H1 (cell line): Measurements from ENCODE around the gene MOB3C.

Experiments
- CBX5 ChIP-seq: fragments of 300-800, 300-1000 bp; sonication (generic); IDR thresholded peaks from 2 replicates; pipeline ENCODE4 v1.7.1; 2016; ENCODE audit warnings: antibody characterized with exemption, low read length, low read depth
- EZH2 ChIP-seq: fragments of 200-600 bp; sonication (generic); IDR thresholded peaks from 2 replicates; pipeline ENCODE4 v1.7.1; 2012; ENCODE audit warnings: low read depth, mild to moderate bottlenecking, moderate library complexity, low read length, inconsistent platforms; ENCODE audit not compliant: severe bottlenecking
- POLR2A ChIP-seq, 2 experiments: IDR thresholded peaks; 1 replicate in 1 of 2; 2 replicates in 1 of 2; pipeline ENCODE4 v1.6.1; 2011; ENCODE audit warnings: low read depth in 2 of 2, low read length in 2 of 2, mild to moderate bottlenecking in 2 of 2; ENCODE audit errors: control extremely low read depth in 1 of 2
- ZNF274 ChIP-seq: IDR thresholded peaks from 2 replicates; pipeline ENCODE4 v1.7.0; 2012; ENCODE audit warnings: low read length, borderline replicate concordance; ENCODE audit errors: extremely low read depth
- TF ChIP-seq, protein P1 (sequence below), 3 experiments: IDR thresholded peaks; 1 replicate in 2 of 3; 2 replicates in 1 of 3; pipeline versions ENCODE4 v1.5.1 to v1.6.1; 2011; ENCODE audit warnings: low read length in 3 of 3, mild to moderate bottlenecking in 3 of 3, inconsistent platforms in 2 of 3, low read depth in 1 of 3, moderate library complexity in 1 of 3; ENCODE audit not compliant: insufficient read depth in 1 of 3; ENCODE audit errors: control extremely low read depth in 1 of 3
- TF ChIP-seq, protein P2 (sequence below): IDR thresholded peaks from 2 replicates; pipeline ENCODE4 v1.6.1; 2012; ENCODE audit warnings: inconsistent platforms
- TF ChIP-seq, protein P3 (sequence below): IDR thresholded peaks from 2 replicates; pipeline ENCODE4 v1.6.1; 2012; ENCODE audit warnings: low read length, inconsistent platforms

DNA sequence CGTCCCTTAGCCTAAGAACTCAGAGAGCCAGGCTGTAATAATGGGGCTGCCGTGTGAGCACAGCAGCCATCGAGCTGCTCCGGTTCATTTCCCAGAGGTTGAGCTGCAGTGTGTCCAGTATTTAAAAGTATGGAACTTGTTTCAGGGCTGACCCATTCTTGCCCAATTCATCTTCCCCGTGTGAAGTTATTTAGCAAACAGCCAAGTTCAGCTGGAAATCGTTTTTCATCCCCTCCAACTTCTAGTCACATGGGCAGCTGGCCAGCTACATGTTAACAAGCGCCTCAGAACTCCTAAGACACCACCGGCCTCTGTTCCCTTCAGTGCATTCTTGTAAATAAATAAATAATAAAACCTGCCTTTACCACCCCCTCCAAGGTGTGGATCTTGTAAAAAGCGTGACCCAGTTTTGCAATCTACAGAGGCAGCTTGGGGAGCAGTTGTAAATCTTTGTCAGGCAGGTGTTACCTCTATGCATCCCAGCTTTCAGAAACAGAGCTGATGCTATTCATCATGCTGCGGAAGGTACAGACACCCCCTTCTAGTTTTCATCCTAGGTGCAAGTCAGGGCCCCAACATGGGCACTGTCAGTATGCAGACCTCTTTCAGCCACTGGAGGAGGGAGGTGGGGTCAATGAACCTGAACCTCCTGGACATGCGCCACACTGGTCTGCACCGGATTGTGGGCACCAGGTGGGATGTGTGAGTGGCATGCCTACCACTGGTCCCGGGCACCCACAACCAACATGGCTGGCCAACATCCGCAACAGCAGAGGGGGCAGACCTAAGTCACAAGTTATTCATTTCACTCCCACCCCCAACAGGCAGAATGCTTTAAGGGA, 46.5 kb downstream of the MOB3C start:
- TF ChIP-seq, protein P1, sequence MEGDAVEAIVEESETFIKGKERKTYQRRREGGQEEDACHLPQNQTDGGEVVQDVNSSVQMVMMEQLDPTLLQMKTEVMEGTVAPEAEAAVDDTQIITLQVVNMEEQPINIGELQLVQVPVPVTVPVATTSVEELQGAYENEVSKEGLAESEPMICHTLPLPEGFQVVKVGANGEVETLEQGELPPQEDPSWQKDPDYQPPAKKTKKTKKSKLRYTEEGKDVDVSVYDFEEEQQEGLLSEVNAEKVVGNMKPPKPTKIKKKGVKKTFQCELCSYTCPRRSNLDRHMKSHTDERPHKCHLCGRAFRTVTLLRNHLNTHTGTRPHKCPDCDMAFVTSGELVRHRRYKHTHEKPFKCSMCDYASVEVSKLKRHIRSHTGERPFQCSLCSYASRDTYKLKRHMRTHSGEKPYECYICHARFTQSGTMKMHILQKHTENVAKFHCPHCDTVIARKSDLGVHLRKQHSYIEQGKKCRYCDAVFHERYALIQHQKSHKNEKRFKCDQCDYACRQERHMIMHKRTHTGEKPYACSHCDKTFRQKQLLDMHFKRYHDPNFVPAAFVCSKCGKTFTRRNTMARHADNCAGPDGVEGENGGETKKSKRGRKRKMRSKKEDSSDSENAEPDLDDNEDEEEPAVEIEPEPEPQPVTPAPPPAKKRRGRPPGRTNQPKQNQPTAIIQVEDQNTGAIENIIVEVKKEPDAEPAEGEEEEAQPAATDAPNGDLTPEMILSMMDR (IDR thresholded peaks at IDR 0.05; ENCODE audit: control extremely low read depth in 1 of 3, insufficient read depth in 1 of 3, low read depth in 1 of 3, low read length in 3 of 3): no peak
- TF ChIP-seq EZH2: no peak
- no peak for TF ChIP-seq ZNF274
- TF ChIP-seq, protein P2, sequence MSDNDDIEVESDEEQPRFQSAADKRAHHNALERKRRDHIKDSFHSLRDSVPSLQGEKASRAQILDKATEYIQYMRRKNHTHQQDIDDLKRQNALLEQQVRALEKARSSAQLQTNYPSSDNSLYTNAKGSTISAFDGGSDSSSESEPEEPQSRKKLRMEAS: no peak
- TF ChIP-seq, protein P3, sequence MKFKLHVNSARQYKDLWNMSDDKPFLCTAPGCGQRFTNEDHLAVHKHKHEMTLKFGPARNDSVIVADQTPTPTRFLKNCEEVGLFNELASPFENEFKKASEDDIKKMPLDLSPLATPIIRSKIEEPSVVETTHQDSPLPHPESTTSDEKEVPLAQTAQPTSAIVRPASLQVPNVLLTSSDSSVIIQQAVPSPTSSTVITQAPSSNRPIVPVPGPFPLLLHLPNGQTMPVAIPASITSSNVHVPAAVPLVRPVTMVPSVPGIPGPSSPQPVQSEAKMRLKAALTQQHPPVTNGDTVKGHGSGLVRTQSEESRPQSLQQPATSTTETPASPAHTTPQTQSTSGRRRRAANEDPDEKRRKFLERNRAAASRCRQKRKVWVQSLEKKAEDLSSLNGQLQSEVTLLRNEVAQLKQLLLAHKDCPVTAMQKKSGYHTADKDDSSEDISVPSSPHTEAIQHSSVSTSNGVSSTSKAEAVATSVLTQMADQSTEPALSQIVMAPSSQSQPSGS: no peak
- TF ChIP-seq CBX5: no peak
- TF ChIP-seq POLR2A (IDR thresholded peaks at IDR 0.05; ENCODE audit: control extremely low read depth in 1 of 2, low read depth in 2 of 2, low read length in 2 of 2): no peak
